Calu3 (cell line): ENCODE measurements around the gene ARVCF. TPM values are rescaled to one million over a fixed set of nuclear protein-coding genes. Genes with fewer than 3 reads are reported as not detected.

Source experiments
- BruUV-seq: library from RNA; stranded (reverse); fragments of 400-500 nt; replicated peaks from 2 replicates; lab custom pipeline; 2021; lab: Mats Ljungman, UMichigan
- CTCF ChIA-PET: fragments of 300-600 bp; sonication (Branson Sonifier 250); formaldehyde crosslinking; loops from one replicate; lab custom pipeline; 2022; ENCODE audit warnings: antibody characterized with exemption; lab: Charles Lee
- DNase-seq: peaks from one replicate; pipeline ENCODE4 v3.0.0; 2022
- H3K27ac Mint-ChIP-seq: one replicate; pipeline ENCODE4 v1.8.0; 2022; ENCODE audit warnings: mixed read lengths; ENCODE audit not compliant: unreplicated experiment
- H3K27me3 Mint-ChIP-seq: one replicate; pipeline ENCODE4 v1.8.0; 2022; ENCODE audit warnings: mixed read lengths; ENCODE audit not compliant: unreplicated experiment
- H3K36me3 Mint-ChIP-seq: one replicate; pipeline ENCODE4 v1.8.0; 2022; ENCODE audit warnings: mild to moderate bottlenecking, moderate library complexity, mixed read lengths; ENCODE audit not compliant: insufficient read depth, unreplicated experiment
- H3K4me1 Mint-ChIP-seq: one replicate; pipeline ENCODE4 v1.8.0; 2022; ENCODE audit warnings: mild to moderate bottlenecking, low read depth, mixed read lengths; ENCODE audit not compliant: unreplicated experiment
- H3K4me3 Mint-ChIP-seq: one replicate; pipeline ENCODE4 v1.8.0; 2022; ENCODE audit warnings: mild to moderate bottlenecking, low read depth, moderate library complexity, mixed read lengths; ENCODE audit not compliant: unreplicated experiment
- H3K9me3 Mint-ChIP-seq: one replicate; pipeline ENCODE4 v1.8.0; 2022; ENCODE audit warnings: low read depth, mixed read lengths; ENCODE audit not compliant: unreplicated experiment
- CTCF ChIP-seq: fragments of 200-600 bp; IDR thresholded peaks from one replicate; pipeline ENCODE4 v1.8.0; 2022; ENCODE audit warnings: antibody characterized with exemption; ENCODE audit not compliant: unreplicated experiment
- intact Hi-C: fragments of 100-400 bp; cut with micrococcal nuclease; formaldehyde crosslinking; loops from one replicate; pipeline ENCODE4 v1.10.0; 2022; ENCODE audit not compliant: unreplicated experiment
- total RNA-seq: library from RNA; stranded (reverse); gene quantifications from 2 replicates; pipeline ENCODE4 v1.2.3, GENCODE V29; 2022

Gene ARVCF
- total RNA-seq, 1 experiment from 2014 or later: 19.7 TPM

- DNase-seq: no peak
- no peak for TF ChIP-seq CTCF
- Mint-ChIP-seq H3K27ac (no peak overlapping the region), H3K9me3 (no peaks in the 10 kb centered on the region), H3K4me3 (no peak overlapping the region), H3K4me1 (no peaks in the 10 kb centered on the region), H3K27me3 (no peaks in the 10 kb centered on the region), H3K36me3 (peaks cover 24% of the 10 kb centered on the region)
- CTCF ChIA-PET: no interaction called here
- BruUV-seq: no TSS peak
- intact Hi-C loops: no loop called here
These were observed 17.5 kb upstream of the ARVCF start for GRCh38 chr22:20034143-20034542.

GRCh38 chr22:20033045-20033706, 16.6 kb upstream of the ARVCF start:
- H3K27me3 Mint-ChIP-seq: no peaks in the 10 kb centered on the region
- BruUV-seq: no TSS peak
- DNase-seq: no peak
- CTCF ChIA-PET: no interaction called here
- H3K4me3 Mint-ChIP-seq: no peak overlapping the region
- intact Hi-C loops: no loop called here
- H3K9me3 Mint-ChIP-seq: no peaks in the 10 kb centered on the region
- no peaks in the 10 kb centered on the region for H3K4me1 Mint-ChIP-seq
- peaks cover 24% of the 10 kb centered on the region for H3K36me3 Mint-ChIP-seq
- H3K27ac Mint-ChIP-seq: no peak overlapping the region
- TF ChIP-seq CTCF: no peak

- H3K27ac Mint-ChIP-seq: no peak overlapping the region
- CTCF ChIA-PET: no interaction called here
- no peak overlapping the region for H3K4me3 Mint-ChIP-seq
- no TSS peak for BruUV-seq
- no peaks in the 10 kb centered on the region for H3K27me3 Mint-ChIP-seq
- peaks cover 24% of the 10 kb centered on the region for H3K36me3 Mint-ChIP-seq
- no peak for DNase-seq
- no peaks in the 10 kb centered on the region for H3K9me3 Mint-ChIP-seq
- intact Hi-C loops: no loop called here
- H3K4me1 Mint-ChIP-seq: no peaks in the 10 kb centered on the region
- no peak for TF ChIP-seq CTCF
These were observed 15.9 kb upstream of the ARVCF start for GRCh38 chr22:20032407-20032991.

- CTCF ChIA-PET: no interaction called here
- no TSS peak for BruUV-seq
These were observed 15.2 kb upstream of the ARVCF start for GRCh38 chr22:20031732-20032406.

More at GRCh38 chr22:20031732-20032406, 15.2 kb upstream of the ARVCF start:
- no peak for TF ChIP-seq CTCF
- H3K4me3 Mint-ChIP-seq: no peak overlapping the region
- intact Hi-C loops: no loop called here
- peaks cover 27% of the 10 kb centered on the region for H3K36me3 Mint-ChIP-seq
- DNase-seq: no peak
- H3K27ac Mint-ChIP-seq: no peak overlapping the region
- H3K4me1 Mint-ChIP-seq: no peaks in the 10 kb centered on the region
- H3K9me3 Mint-ChIP-seq: no peaks in the 10 kb centered on the region
- no peaks in the 10 kb centered on the region for H3K27me3 Mint-ChIP-seq
